GM23338 (cell line): Measurements from ENCODE around the gene MANEAL. TPM values are rescaled to one million over a fixed set of nuclear protein-coding genes. Genes with fewer than 3 reads are reported as not detected.

Experiments
- ATAC-seq: fragments of 200-7000 bp; cut with Tn5 transposase; 3 replicates; pipeline ENCODE4 v1.9.1; 2020
- DNase-seq: peaks from one replicate; pipeline ENCODE4 v3.0.0-alpha.2; 2015; ENCODE audit warnings: low spot score
- H2AFZ ChIP-seq: fragments of 200-600 bp; sonication (generic); 2 replicates; pipeline ENCODE4 v1.8.0; 2016; ENCODE audit warnings: antibody characterized with exemption, mild to moderate bottlenecking, moderate library complexity
- H3F3A ChIP-seq: fragments of 200-600 bp; sonication (generic); replicated peaks from 2 replicates; pipeline ENCODE4 v1.8.0; 2017; ENCODE audit warnings: antibody characterized with exemption, mixed run types, low read depth
- H3K27ac ChIP-seq: fragments of 200-600 bp; sonication (generic); 2 replicates; pipeline ENCODE4 v1.6.1; 2016; ENCODE audit warnings: low read depth
- H3K27me3 ChIP-seq: fragments of 200-600 bp; sonication (generic); 2 replicates; pipeline ENCODE4 v1.8.0; 2016; ENCODE audit warnings: mild to moderate bottlenecking, mixed run types, moderate library complexity; ENCODE audit not compliant: insufficient read depth
- H3K36me3 ChIP-seq: fragments of 200-600 bp; sonication (generic); 2 replicates; pipeline ENCODE4 v1.8.0; 2016; ENCODE audit warnings: mild to moderate bottlenecking; ENCODE audit not compliant: insufficient read depth
- H3K4me1 ChIP-seq: fragments of 200-600 bp; sonication (generic); 2 replicates; pipeline ENCODE4 v1.8.0; 2016; ENCODE audit warnings: mild to moderate bottlenecking, moderate library complexity; ENCODE audit not compliant: insufficient read depth
- H3K4me2 ChIP-seq: fragments of 200-600 bp; sonication (generic); 2 replicates; pipeline ENCODE4 v1.7.1; 2017; ENCODE audit warnings: mixed run types
- H3K4me3 ChIP-seq: fragments of 200-600 bp; sonication (generic); 2 replicates; pipeline ENCODE4 v1.6.1; 2016; ENCODE audit warnings: mixed run types
- H3K79me2 ChIP-seq: fragments of 200-600 bp; sonication (generic); replicated peaks from 2 replicates; pipeline ENCODE4 v1.8.0; 2017; ENCODE audit warnings: mild to moderate bottlenecking; ENCODE audit not compliant: insufficient read depth
- H3K9me2 ChIP-seq: fragments of 200-600 bp; sonication (generic); 2 replicates; pipeline ENCODE4 v1.8.0; 2017; ENCODE audit not compliant: insufficient read depth
- H4K20me1 ChIP-seq: fragments of 200-600 bp; sonication (generic); replicated peaks from 2 replicates; pipeline ENCODE4 v1.8.0; 2017; ENCODE audit warnings: mild to moderate bottlenecking; ENCODE audit not compliant: insufficient read depth
- H3K27ac Mint-ChIP-seq: 2 replicates; pipeline ENCODE4 v1.8.0; 2020; ENCODE audit warnings: inconsistent platforms, mild to moderate bottlenecking, moderate library complexity, mixed read lengths
- H3K27me3 Mint-ChIP-seq: 3 replicates; pipeline ENCODE4 v1.8.0; 2022; ENCODE audit warnings: low read depth, mild to moderate bottlenecking, moderate library complexity, mixed read lengths, inconsistent platforms; ENCODE audit not compliant: insufficient read depth, poor library complexity
- H3K36me3 Mint-ChIP-seq: 3 replicates; pipeline ENCODE4 v1.8.0; 2021; ENCODE audit warnings: low read depth, mild to moderate bottlenecking, inconsistent platforms, moderate library complexity, mixed read lengths
- H3K4me1 Mint-ChIP-seq: 3 replicates; pipeline ENCODE4 v1.8.0; 2020; ENCODE audit warnings: mild to moderate bottlenecking, inconsistent platforms, mixed read lengths
- H3K4me3 Mint-ChIP-seq: 3 replicates; pipeline ENCODE4 v1.8.0; 2021; ENCODE audit warnings: moderate library complexity, mild to moderate bottlenecking, inconsistent platforms, mixed read lengths
- H3K9me3 Mint-ChIP-seq: 3 replicates; pipeline ENCODE4 v1.8.0; 2020; ENCODE audit warnings: moderate library complexity, mild to moderate bottlenecking, inconsistent platforms, mixed read lengths
- CREB1 ChIP-seq: fragments of 250-450 bp; sonication (Bioruptor Pico); IDR thresholded peaks from 2 replicates; pipeline ENCODE4 v1.5.0; 2020; ENCODE audit warnings: low read depth, mild to moderate bottlenecking, moderate library complexity
- CTCF ChIP-seq, 2 experiments: fragments of 200-600 bp in 1 of 2; sonication (generic) in 1 of 2; conservative IDR thresholded peaks; 2 replicates each; pipeline versions ENCODE4 v1.5.1 to v1.6.1; 2016 to 2017; ENCODE audit warnings: antibody characterized with exemption in 2 of 2, low read depth in 2 of 2, mild to moderate bottlenecking in 2 of 2, moderate library complexity in 1 of 2
- ETS1 ChIP-seq: IDR thresholded peaks from 2 replicates; pipeline ENCODE4 v1.6.1; 2016; ENCODE audit warnings: antibody characterized with exemption
- EZH2 ChIP-seq: fragments of 200-600 bp; sonication (generic); IDR thresholded peaks from one replicate; pipeline ENCODE4 v1.8.0; 2017; ENCODE audit warnings: antibody characterized with exemption, mild to moderate bottlenecking, low read depth; ENCODE audit not compliant: unreplicated experiment
- EZH2phosphoT487 ChIP-seq: fragments of 200-600 bp; sonication (generic); IDR thresholded peaks from one replicate; pipeline ENCODE4 v1.8.1; 2018; ENCODE audit warnings: antibody characterized with exemption; ENCODE audit not compliant: unreplicated experiment
- JUNB ChIP-seq: IDR thresholded peaks from one replicate; pipeline ENCODE4 v1.6.1; 2016; ENCODE audit warnings: antibody characterized with exemption; ENCODE audit not compliant: unreplicated experiment
- NANOG ChIP-seq: IDR thresholded peaks from 2 replicates; pipeline ENCODE4 v1.6.1; 2016; ENCODE audit warnings: antibody characterized with exemption, borderline replicate concordance
- POLR2AphosphoS5 ChIP-seq: IDR thresholded peaks from 2 replicates; pipeline ENCODE4 v1.6.1; 2016; ENCODE audit warnings: antibody characterized with exemption, low read depth
- REST ChIP-seq: IDR thresholded peaks from one replicate; pipeline ENCODE4 v1.6.1; 2018; ENCODE audit warnings: antibody characterized with exemption; ENCODE audit not compliant: unreplicated experiment
- STAT1 ChIP-seq: IDR thresholded peaks from one replicate; pipeline ENCODE4 v1.6.1; 2016; ENCODE audit warnings: antibody characterized with exemption; ENCODE audit not compliant: unreplicated experiment
- ZNF114 ChIP-seq: fragments of 250-450 bp; sonication (Bioruptor Pico); IDR thresholded peaks from 2 replicates; pipeline ENCODE4 v1.5.0; 2020; ENCODE audit warnings: mild to moderate bottlenecking, moderate library complexity
- ZNF331 ChIP-seq: fragments of 250-450 bp; sonication (Bioruptor Pico); IDR thresholded peaks from 2 replicates; pipeline ENCODE4 v1.5.0; 2020; ENCODE audit warnings: low read depth, mild to moderate bottlenecking, moderate library complexity
- polyA plus RNA-seq: library from polyadenylated mRNA; unstranded; fragments of >200 nt; fragmentation: Nextera tagmentation; extraction: Ambion mirVana; gene quantifications from 2 replicates; pipeline ENCODE4 v1.2.1, GENCODE V29; 2016
- total RNA-seq: library from RNA; depleted of rRNA; stranded (reverse); fragments of >200 nt; shearing (Covaris generic); gene quantifications from 2 replicates; pipeline ENCODE4 v1.2.3, GENCODE V29; 2014
- TF ChIP-seq, protein P1 (sequence below): fragments of 250-450 bp; sonication (Bioruptor Pico); IDR thresholded peaks from 2 replicates; pipeline ENCODE4 v1.5.0; 2020; ENCODE audit warnings: mild to moderate bottlenecking, moderate library complexity

Gene MANEAL
- total and polyA plus RNA-seq, 2 experiments from 2014 or later = 2.3 to 8.1 TPM

GRCh38 chr1:37840711-37841110 is 47.1 kb downstream of the MANEAL start:
- Mint-ChIP-seq H3K27me3 (no peaks in the 10 kb centered on the region), H3K4me1 (no peaks in the 10 kb centered on the region), H3K4me3 (no peak overlapping the region), H3K27ac (no peak overlapping the region), H3K36me3 (peaks cover 24% of the 10 kb centered on the region; the same call in 2 of the 3 replicates), H3K9me3 (no peaks in the 10 kb centered on the region)
- TF ChIP-seq POLR2AphosphoS5 (no peak), ZNF114 (CRISPR knock-in tag) (no peak), STAT1 (no peak), EZH2 (no peak), ZNF331 (CRISPR knock-in tag) (no peak), ETS1 (no peak), NANOG (no peak), JUNB (no peak), REST (no peak), CTCF (conservative IDR thresholded peaks at IDR 0.05; ENCODE audit: low read depth in 2 of 2) (no peak), EZH2phosphoT487 (no peak), CREB1 (CRISPR knock-in tag) (no peak)
- TF ChIP-seq, protein P1, sequence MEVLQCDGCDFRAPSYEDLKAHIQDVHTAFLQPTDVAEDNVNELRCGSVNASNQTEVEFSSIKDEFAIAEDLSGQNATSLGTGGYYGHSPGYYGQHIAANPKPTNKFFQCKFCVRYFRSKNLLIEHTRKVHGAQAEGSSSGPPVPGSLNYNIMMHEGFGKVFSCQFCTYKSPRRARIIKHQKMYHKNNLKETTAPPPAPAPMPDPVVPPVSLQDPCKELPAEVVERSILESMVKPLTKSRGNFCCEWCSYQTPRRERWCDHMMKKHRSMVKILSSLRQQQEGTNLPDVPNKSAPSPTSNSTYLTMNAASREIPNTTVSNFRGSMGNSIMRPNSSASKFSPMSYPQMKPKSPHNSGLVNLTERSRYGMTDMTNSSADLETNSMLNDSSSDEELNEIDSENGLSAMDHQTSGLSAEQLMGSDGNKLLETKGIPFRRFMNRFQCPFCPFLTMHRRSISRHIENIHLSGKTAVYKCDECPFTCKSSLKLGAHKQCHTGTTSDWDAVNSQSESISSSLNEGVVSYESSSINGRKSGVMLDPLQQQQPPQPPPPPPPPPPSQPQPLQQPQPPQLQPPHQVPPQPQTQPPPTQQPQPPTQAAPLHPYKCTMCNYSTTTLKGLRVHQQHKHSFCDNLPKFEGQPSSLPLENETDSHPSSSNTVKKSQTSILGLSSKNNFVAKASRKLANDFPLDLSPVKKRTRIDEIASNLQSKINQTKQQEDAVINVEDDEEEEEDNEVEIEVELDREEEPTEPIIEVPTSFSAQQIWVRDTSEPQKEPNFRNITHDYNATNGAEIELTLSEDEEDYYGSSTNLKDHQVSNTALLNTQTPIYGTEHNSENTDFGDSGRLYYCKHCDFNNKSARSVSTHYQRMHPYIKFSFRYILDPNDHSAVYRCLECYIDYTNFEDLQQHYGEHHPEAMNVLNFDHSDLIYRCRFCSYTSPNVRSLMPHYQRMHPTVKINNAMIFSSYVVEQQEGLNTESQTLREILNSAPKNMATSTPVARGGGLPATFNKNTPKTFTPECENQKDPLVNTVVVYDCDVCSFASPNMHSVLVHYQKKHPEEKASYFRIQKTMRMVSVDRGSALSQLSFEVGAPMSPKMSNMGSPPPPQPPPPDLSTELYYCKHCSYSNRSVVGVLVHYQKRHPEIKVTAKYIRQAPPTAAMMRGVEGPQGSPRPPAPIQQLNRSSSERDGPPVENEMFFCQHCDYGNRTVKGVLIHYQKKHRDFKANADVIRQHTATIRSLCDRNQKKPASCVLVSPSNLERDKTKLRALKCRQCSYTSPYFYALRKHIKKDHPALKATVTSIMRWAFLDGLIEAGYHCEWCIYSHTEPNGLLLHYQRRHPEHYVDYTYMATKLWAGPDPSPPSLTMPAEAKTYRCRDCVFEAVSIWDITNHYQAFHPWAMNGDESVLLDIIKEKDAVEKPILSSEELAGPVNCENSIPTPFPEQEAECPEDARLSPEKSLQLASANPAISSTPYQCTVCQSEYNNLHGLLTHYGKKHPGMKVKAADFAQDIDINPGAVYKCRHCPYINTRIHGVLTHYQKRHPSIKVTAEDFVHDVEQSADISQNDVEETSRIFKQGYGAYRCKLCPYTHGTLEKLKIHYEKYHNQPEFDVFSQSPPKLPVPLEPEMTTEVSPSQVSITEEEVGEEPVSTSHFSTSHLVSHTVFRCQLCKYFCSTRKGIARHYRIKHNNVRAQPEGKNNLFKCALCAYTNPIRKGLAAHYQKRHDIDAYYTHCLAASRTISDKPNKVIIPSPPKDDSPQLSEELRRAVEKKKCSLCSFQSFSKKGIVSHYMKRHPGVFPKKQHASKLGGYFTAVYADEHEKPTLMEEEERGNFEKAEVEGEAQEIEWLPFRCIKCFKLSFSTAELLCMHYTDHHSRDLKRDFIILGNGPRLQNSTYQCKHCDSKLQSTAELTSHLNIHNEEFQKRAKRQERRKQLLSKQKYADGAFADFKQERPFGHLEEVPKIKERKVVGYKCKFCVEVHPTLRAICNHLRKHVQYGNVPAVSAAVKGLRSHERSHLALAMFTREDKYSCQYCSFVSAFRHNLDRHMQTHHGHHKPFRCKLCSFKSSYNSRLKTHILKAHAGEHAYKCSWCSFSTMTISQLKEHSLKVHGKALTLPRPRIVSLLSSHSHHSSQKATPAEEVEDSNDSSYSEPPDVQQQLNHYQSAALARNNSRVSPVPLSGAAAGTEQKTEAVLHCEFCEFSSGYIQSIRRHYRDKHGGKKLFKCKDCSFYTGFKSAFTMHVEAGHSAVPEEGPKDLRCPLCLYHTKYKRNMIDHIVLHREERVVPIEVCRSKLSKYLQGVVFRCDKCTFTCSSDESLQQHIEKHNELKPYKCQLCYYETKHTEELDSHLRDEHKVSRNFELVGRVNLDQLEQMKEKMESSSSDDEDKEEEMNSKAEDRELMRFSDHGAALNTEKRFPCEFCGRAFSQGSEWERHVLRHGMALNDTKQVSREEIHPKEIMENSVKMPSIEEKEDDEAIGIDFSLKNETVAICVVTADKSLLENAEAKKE (CRISPR knock-in tag) = no peak
- Histone ChIP-seq H4K20me1 (peaks cover 12% of the 10 kb centered on the region; the same call in 1 of the 2 replicates), H2AFZ (no peak overlapping the region), H3K27me3 (no peaks in the 10 kb centered on the region), H3K4me3 (no peak overlapping the region), H3F3A (no peaks in the 10 kb centered on the region), H3K27ac (no peak overlapping the region), H3K4me2 (no peak overlapping the region), H3K36me3 (peaks cover 12% of the 10 kb centered on the region; the same call in 1 of the 2 replicates), H3K9me2 (no peaks in the 10 kb centered on the region), H3K79me2 (peaks cover 3% of the 10 kb centered on the region; the same call in 1 of the 2 replicates), H3K4me1 (no peaks in the 10 kb centered on the region)
- DNase-seq (no peak), ATAC-seq (no peak)
